ENCODE measurements around the gene TBRG1.

The TBRG1 gene

DNA sequence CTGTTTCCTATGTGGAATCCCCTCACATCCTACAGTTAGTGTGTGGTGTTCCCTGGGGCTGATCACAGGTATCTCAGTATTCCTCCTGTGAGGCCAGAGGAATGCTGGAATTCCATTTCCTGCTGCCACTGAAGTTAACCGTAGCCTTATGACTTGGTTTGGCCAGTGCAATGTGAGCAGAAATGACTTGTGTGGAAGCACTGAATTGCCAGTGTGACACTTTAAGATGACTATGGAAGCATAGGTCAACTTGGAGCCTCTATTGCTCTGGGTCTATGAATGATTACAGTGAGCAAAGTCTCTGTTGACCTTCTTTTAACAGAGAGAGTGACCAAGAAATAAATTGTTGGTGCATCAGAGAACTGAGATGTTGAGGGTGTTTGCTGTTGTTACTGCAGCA lies 16.5 kb downstream of the TBRG1 start:
- DNase-seq (ENCODE audit: low spot score) (no peak), ATAC-seq (ENCODE audit: low read depth) (no peak)
- H3K4me3 ChIP-seq (ENCODE audit: severe bottlenecking) = no peak overlapping the region
- no peaks in the 10 kb centered on the region for H3K4me1 ChIP-seq (ENCODE audit: insufficient read depth, poor library complexity, severe bottlenecking)
- H3K27me3 ChIP-seq (ENCODE audit: insufficient read depth, poor library complexity, severe bottlenecking) = no peaks in the 10 kb centered on the region
- no peaks in the 10 kb centered on the region for H3K9me3 ChIP-seq (ENCODE audit: severe bottlenecking)
- H3K27ac ChIP-seq (ENCODE audit: poor library complexity, severe bottlenecking) = no peak overlapping the region
- peaks cover 27% of the 10 kb centered on the region for H3K36me3 ChIP-seq (ENCODE audit: low read depth)
- TF ChIP-seq, protein P1, sequence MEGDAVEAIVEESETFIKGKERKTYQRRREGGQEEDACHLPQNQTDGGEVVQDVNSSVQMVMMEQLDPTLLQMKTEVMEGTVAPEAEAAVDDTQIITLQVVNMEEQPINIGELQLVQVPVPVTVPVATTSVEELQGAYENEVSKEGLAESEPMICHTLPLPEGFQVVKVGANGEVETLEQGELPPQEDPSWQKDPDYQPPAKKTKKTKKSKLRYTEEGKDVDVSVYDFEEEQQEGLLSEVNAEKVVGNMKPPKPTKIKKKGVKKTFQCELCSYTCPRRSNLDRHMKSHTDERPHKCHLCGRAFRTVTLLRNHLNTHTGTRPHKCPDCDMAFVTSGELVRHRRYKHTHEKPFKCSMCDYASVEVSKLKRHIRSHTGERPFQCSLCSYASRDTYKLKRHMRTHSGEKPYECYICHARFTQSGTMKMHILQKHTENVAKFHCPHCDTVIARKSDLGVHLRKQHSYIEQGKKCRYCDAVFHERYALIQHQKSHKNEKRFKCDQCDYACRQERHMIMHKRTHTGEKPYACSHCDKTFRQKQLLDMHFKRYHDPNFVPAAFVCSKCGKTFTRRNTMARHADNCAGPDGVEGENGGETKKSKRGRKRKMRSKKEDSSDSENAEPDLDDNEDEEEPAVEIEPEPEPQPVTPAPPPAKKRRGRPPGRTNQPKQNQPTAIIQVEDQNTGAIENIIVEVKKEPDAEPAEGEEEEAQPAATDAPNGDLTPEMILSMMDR (IDR thresholded peaks at IDR 0.05; ENCODE audit: poor library complexity, severe bottlenecking) = no peak

GRCh38 chr11:124640666-124641065 lies 18.0 kb downstream of the TBRG1 start:
- no peaks in the 10 kb centered on the region for H3K9me3 ChIP-seq (ENCODE audit: severe bottlenecking)
- no peak for DNase-seq (ENCODE audit: low spot score)
- H3K27ac ChIP-seq (ENCODE audit: poor library complexity, severe bottlenecking) = no peak overlapping the region

GRCh38 chr11:124642628-124643027 lies 20.0 kb downstream of the TBRG1 start:
- no peaks in the 10 kb centered on the region for H3K27me3 ChIP-seq (ENCODE audit: insufficient read depth, poor library complexity, severe bottlenecking)
- H3K4me3 ChIP-seq (ENCODE audit: severe bottlenecking) = no peak overlapping the region
- H3K36me3 ChIP-seq (ENCODE audit: low read depth) = no peaks in the 10 kb centered on the region
- no peak for DNase-seq (ENCODE audit: low spot score)
- TF ChIP-seq, protein P1 (IDR thresholded peaks at IDR 0.05; ENCODE audit: poor library complexity, severe bottlenecking) = no peak
- H3K4me1 ChIP-seq (ENCODE audit: insufficient read depth, poor library complexity, severe bottlenecking) = no peaks in the 10 kb centered on the region
- no peaks in the 10 kb centered on the region for H3K9me3 ChIP-seq (ENCODE audit: severe bottlenecking)
- no peak for ATAC-seq (ENCODE audit: low read depth)
- no peak overlapping the region for H3K27ac ChIP-seq (ENCODE audit: poor library complexity, severe bottlenecking)

More at GRCh38 chr11:124640666-124641065, 18.0 kb downstream of the TBRG1 start:
- TF ChIP-seq, protein P1 (IDR thresholded peaks at IDR 0.05; ENCODE audit: poor library complexity, severe bottlenecking) = no peak
- H3K36me3 ChIP-seq (ENCODE audit: low read depth) = peaks cover 12% of the 10 kb centered on the region; the same call in 1 of the 2 replicates
- H3K4me1 ChIP-seq (ENCODE audit: insufficient read depth, poor library complexity, severe bottlenecking) = no peaks in the 10 kb centered on the region
- no peaks in the 10 kb centered on the region for H3K27me3 ChIP-seq (ENCODE audit: insufficient read depth, poor library complexity, severe bottlenecking)
- H3K4me3 ChIP-seq (ENCODE audit: severe bottlenecking) = no peak overlapping the region
- 0 out of 3 replicates have a peak, but pooled peaks have one; percentile 11 for ATAC-seq (ENCODE audit: low read depth)

GRCh38 chr11:124643042-124643604 lies 20.5 kb downstream of the TBRG1 start:
- no peak overlapping the region for H3K4me3 ChIP-seq (ENCODE audit: severe bottlenecking)
- H3K9me3 ChIP-seq (ENCODE audit: severe bottlenecking) = no peaks in the 10 kb centered on the region
- no peak for DNase-seq (ENCODE audit: low spot score)
- no peaks in the 10 kb centered on the region for H3K27me3 ChIP-seq (ENCODE audit: insufficient read depth, poor library complexity, severe bottlenecking)
- no peak overlapping the region for H3K27ac ChIP-seq (ENCODE audit: poor library complexity, severe bottlenecking)
- H3K36me3 ChIP-seq (ENCODE audit: low read depth) = no peaks in the 10 kb centered on the region
- H3K4me1 ChIP-seq (ENCODE audit: insufficient read depth, poor library complexity, severe bottlenecking) = no peaks in the 10 kb centered on the region
- TF ChIP-seq, protein P1 (IDR thresholded peaks at IDR 0.05; ENCODE audit: poor library complexity, severe bottlenecking) = no peak
- ATAC-seq (ENCODE audit: low read depth) = no peak

DNA sequence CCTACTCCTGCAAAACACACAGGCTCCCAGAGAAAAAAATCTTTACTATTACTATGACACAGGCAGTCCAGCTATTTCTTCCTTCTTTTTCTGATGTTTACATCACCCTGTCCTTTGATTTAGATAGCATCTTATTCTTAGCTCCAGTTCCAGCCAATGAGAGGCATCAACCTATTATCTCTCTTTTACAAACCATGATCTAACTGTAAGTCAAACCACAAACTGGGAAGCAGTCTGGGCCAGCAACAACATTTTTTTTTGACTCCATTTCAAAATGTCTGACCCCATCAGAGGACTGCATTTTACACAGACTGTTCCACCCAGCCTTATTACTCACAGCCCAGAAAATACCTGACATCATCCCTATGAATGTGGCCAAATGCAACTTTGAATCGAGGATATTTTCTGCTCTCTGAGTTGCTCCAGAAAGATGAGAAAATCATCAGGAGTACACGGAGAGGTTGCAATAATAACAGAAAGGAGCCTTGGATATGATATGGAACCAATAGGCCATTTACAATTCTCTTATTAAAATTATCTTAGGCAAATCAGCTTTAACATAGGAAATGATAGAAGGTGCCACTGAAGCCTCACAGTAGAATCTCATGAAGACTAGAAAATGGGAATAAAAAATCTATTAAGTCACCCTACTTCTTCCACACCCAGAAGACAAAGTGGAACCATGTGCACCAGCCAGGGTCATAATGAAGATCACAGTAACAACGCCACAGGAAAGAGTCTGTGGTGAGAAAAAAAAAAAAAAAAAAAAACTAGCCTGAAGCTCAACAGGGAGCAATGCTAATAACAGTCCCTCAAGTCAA lies 21.2 kb downstream of the TBRG1 start:
- no peaks in the 10 kb centered on the region for H3K9me3 ChIP-seq (ENCODE audit: severe bottlenecking)
- H3K4me1 ChIP-seq (ENCODE audit: insufficient read depth, poor library complexity, severe bottlenecking) = no peaks in the 10 kb centered on the region
- ATAC-seq (ENCODE audit: low read depth) (no peak), DNase-seq (ENCODE audit: low spot score) (no peak)
- H3K36me3 ChIP-seq (ENCODE audit: low read depth) = no peaks in the 10 kb centered on the region
- no peak overlapping the region for H3K27ac ChIP-seq (ENCODE audit: poor library complexity, severe bottlenecking)
- H3K4me3 ChIP-seq (ENCODE audit: severe bottlenecking) = no peak overlapping the region
- TF ChIP-seq, protein P1 (IDR thresholded peaks at IDR 0.05; ENCODE audit: poor library complexity, severe bottlenecking) = no peak
- H3K27me3 ChIP-seq (ENCODE audit: insufficient read depth, poor library complexity, severe bottlenecking) = no peaks in the 10 kb centered on the region

Data from RWPE2 (cell line).